Loucy (cell line): ENCODE results near the gene SMAP1.

ENCODE experiments used
- CTCF ChIP-seq: fragments of 200-600 bp; sonication (generic); conservative IDR thresholded peaks from 2 replicates; pipeline ENCODE4 v1.5.1; 2014; ENCODE audit warnings: mild to moderate bottlenecking, antibody characterized with exemption, low read length
- EZH2phosphoT487 ChIP-seq: fragments of 200-600 bp; IDR thresholded peaks from 2 replicates; pipeline ENCODE4 v1.6.1; 2018; ENCODE audit warnings: antibody characterized with exemption, mild to moderate bottlenecking, moderate library complexity, borderline replicate concordance

- no peak for TF ChIP-seq CTCF
- no peak for TF ChIP-seq EZH2phosphoT487
Observed at GRCh38 chr6:70708448-70708847, 40.8 kb downstream of the SMAP1 start.
